Measurements from ENCODE around the gene CFAP300. TPM values are rescaled to one million over a fixed set of nuclear protein-coding genes. Genes with fewer than 3 reads are reported as not detected.

Gene CFAP300
- total RNA-seq (0.66 TPM), polyA plus RNA-seq (3.3 TPM)
- long read RNA-seq, donor 1 = 0 reads
- long read RNA-seq, donor 2 = 0 reads
- long read RNA-seq, donor 3 = 0 reads
- long read RNA-seq, donor 4 = 0 reads
- long read RNA-seq, donor 5, partial matches to known transcripts = 0 of 2 reads
- long read RNA-seq, donor 5, other reads (novel, unspliced or antisense) = 0 of 2 reads
- long read RNA-seq, donor 6 = 0 reads
- long read RNA-seq, donor 7 = 0 reads
- long read RNA-seq, donor 8 = 0 reads
- long read RNA-seq, donor 9 = 0 reads
- long read RNA-seq, donor 10, partial matches to known transcripts = 0 of 1 reads
- long read RNA-seq, donor 10, other reads (novel, unspliced or antisense) = 0 of 1 reads

GRCh38 chr11:102047305-102047924, at the start of gene CFAP300:
CFAP300 (plus strand) TSS chr11:102047437; CDS start chr11:102047471, 34 bp downstream.
- Histone ChIP-seq H3K4me1 (ENCODE audit: control insufficient read depth in 2 of 2, insufficient read depth in 2 of 2, low read length in 2 of 2) (peaks cover 0 to 8% of the 10 kb centered on the region in 2 donors), H3K9me3 (ENCODE audit: control insufficient read depth in 2 of 2, insufficient read depth in 1 of 2, low read length in 1 of 2) (no peaks in the 10 kb centered on the region), H3K27me3 (ENCODE audit: control insufficient read depth in 2 of 2, insufficient read depth in 1 of 2, low read length in 1 of 2) (peaks cover 15 to 33% of the 10 kb centered on the region in 2 donors), H3K27ac (ENCODE audit: low read depth in 1 of 2, low read length in 1 of 2) (no peak within 1 kb of the TSS), H3K4me3 (ENCODE audit: low read length in 2 of 2) (peak within 1 kb of the TSS; percentile 24 to 32), H3K36me3 (ENCODE audit: control insufficient read depth in 2 of 2, insufficient read depth in 2 of 2, low read length in 1 of 2) (no peaks in the 10 kb centered on the region)
- WGBS = 5% methylated on average over 45 of the region's 45 CpGs
- peak in 7 of 9 donors; percentile 3 to 37 (median 15) for DNase-seq (ENCODE audit: low read depth in 6 of 9, low spot score in 9 of 9)

- H3K9me3 ChIP-seq (ENCODE audit: control insufficient read depth in 2 of 2, insufficient read depth in 1 of 2, low read length in 1 of 2) = no peaks in the 10 kb centered on the region
- WGBS = 98% methylated on average over 3 of the region's 3 CpGs
Measured at GRCh38 chr11:102001657-102002338, 45.4 kb upstream of the CFAP300 start.

GRCh38 chr11:102004220-102004619, 43.0 kb upstream of the CFAP300 start:
- DNase-seq (ENCODE audit: low read depth in 6 of 9, low spot score in 9 of 9) = peak in 1 of 9 donors; percentile 4
- H3K27me3 ChIP-seq (ENCODE audit: control insufficient read depth in 2 of 2, insufficient read depth in 1 of 2, low read length in 1 of 2) = peaks cover 0 to 2% of the 10 kb centered on the region in 2 donors
- no peak overlapping the region for H3K4me3 ChIP-seq (ENCODE audit: low read length in 2 of 2)
- no peaks in the 10 kb centered on the region for H3K9me3 ChIP-seq (ENCODE audit: control insufficient read depth in 2 of 2, insufficient read depth in 1 of 2, low read length in 1 of 2)
- no peaks in the 10 kb centered on the region for H3K4me1 ChIP-seq (ENCODE audit: control insufficient read depth in 2 of 2, insufficient read depth in 2 of 2, low read length in 2 of 2)
- no peak overlapping the region for H3K27ac ChIP-seq (ENCODE audit: low read depth in 1 of 2, low read length in 1 of 2)
- H3K36me3 ChIP-seq (ENCODE audit: control insufficient read depth in 2 of 2, insufficient read depth in 2 of 2, low read length in 1 of 2) = no peaks in the 10 kb centered on the region

More at GRCh38 chr11:102001657-102002338, 45.4 kb upstream of the CFAP300 start:
- H3K27me3 ChIP-seq (ENCODE audit: control insufficient read depth in 2 of 2, insufficient read depth in 1 of 2, low read length in 1 of 2) = no peaks in the 10 kb centered on the region
- H3K4me3 ChIP-seq (ENCODE audit: low read length in 2 of 2) = no peak overlapping the region
- H3K4me1 ChIP-seq (ENCODE audit: control insufficient read depth in 2 of 2, insufficient read depth in 2 of 2, low read length in 2 of 2) = no peaks in the 10 kb centered on the region
- no peak overlapping the region for H3K27ac ChIP-seq (ENCODE audit: low read depth in 1 of 2, low read length in 1 of 2)
- no peaks in the 10 kb centered on the region for H3K36me3 ChIP-seq (ENCODE audit: control insufficient read depth in 2 of 2, insufficient read depth in 2 of 2, low read length in 1 of 2)
- DNase-seq (ENCODE audit: low read depth in 6 of 9, low spot score in 9 of 9) = no peak

DNA sequence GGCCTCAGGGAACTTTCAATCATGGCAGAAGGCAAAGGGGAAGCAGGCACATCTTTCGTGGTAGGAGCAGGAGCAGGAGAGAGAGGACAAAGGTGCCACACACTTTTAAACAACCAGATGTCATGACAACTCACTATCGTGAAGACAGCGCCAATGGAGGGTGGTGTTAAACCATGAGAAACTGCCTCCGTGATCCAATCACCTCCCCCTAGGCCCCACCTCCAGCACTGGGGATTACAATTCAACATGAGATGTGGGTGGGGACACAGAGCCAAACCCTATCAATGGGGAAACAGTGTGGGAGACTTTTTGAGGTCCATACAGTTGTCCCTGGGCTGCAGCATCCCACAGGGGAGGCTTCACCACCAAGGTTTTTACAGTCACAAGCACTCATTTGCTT, 41.9 kb upstream of the CFAP300 start:
- no peaks in the 10 kb centered on the region for H3K36me3 ChIP-seq (ENCODE audit: control insufficient read depth in 2 of 2, insufficient read depth in 2 of 2, low read length in 1 of 2)
- no peaks in the 10 kb centered on the region for H3K4me1 ChIP-seq (ENCODE audit: control insufficient read depth in 2 of 2, insufficient read depth in 2 of 2, low read length in 2 of 2)
- 83% methylated on average over 4 of the region's 4 CpGs for WGBS
- H3K4me3 ChIP-seq (ENCODE audit: low read length in 2 of 2) = no peak overlapping the region
- no peak for DNase-seq (ENCODE audit: low read depth in 6 of 9, low spot score in 9 of 9)
- no peaks in the 10 kb centered on the region for H3K9me3 ChIP-seq (ENCODE audit: control insufficient read depth in 2 of 2, insufficient read depth in 1 of 2, low read length in 1 of 2)
- peaks cover 0 to 6% of the 10 kb centered on the region in 2 donors for H3K27me3 ChIP-seq (ENCODE audit: control insufficient read depth in 2 of 2, insufficient read depth in 1 of 2, low read length in 1 of 2)
- H3K27ac ChIP-seq (ENCODE audit: low read depth in 1 of 2, low read length in 1 of 2) = no peak overlapping the region

- H3K36me3 ChIP-seq (ENCODE audit: control insufficient read depth in 2 of 2, insufficient read depth in 2 of 2, low read length in 1 of 2) = no peaks in the 10 kb centered on the region
- H3K27me3 ChIP-seq (ENCODE audit: control insufficient read depth in 2 of 2, insufficient read depth in 1 of 2, low read length in 1 of 2) = peaks cover 0 to 11% of the 10 kb centered on the region in 2 donors
- DNase-seq (ENCODE audit: low read depth in 6 of 9, low spot score in 9 of 9) = no peak
- no peak overlapping the region for H3K4me3 ChIP-seq (ENCODE audit: low read length in 2 of 2)
- WGBS = 98% methylated on average over 7 of the region's 7 CpGs
- H3K27ac ChIP-seq (ENCODE audit: low read depth in 1 of 2, low read length in 1 of 2) = no peak overlapping the region
- H3K4me1 ChIP-seq (ENCODE audit: control insufficient read depth in 2 of 2, insufficient read depth in 2 of 2, low read length in 2 of 2) = no peaks in the 10 kb centered on the region
- H3K9me3 ChIP-seq (ENCODE audit: control insufficient read depth in 2 of 2, insufficient read depth in 1 of 2, low read length in 1 of 2) = no peaks in the 10 kb centered on the region
Measured at GRCh38 chr11:102006835-102007566, 40.2 kb upstream of the CFAP300 start.

GRCh38 chr11:102007567-102008437, 39.4 kb upstream of the CFAP300 start:
- H3K4me3 ChIP-seq (ENCODE audit: low read length in 2 of 2) = no peak overlapping the region
- peaks cover 0 to 7% of the 10 kb centered on the region in 2 donors for H3K4me1 ChIP-seq (ENCODE audit: control insufficient read depth in 2 of 2, insufficient read depth in 2 of 2, low read length in 2 of 2)
- H3K27me3 ChIP-seq (ENCODE audit: control insufficient read depth in 2 of 2, insufficient read depth in 1 of 2, low read length in 1 of 2) = peaks cover 0 to 11% of the 10 kb centered on the region in 2 donors
- peak in 3 of 9 donors; percentile 8 to 42 (median 24) for DNase-seq (ENCODE audit: low read depth in 6 of 9, low spot score in 9 of 9)
- H3K36me3 ChIP-seq (ENCODE audit: control insufficient read depth in 2 of 2, insufficient read depth in 2 of 2, low read length in 1 of 2) = no peaks in the 10 kb centered on the region
- H3K27ac ChIP-seq (ENCODE audit: low read depth in 1 of 2, low read length in 1 of 2) = no peak overlapping the region
- H3K9me3 ChIP-seq (ENCODE audit: control insufficient read depth in 2 of 2, insufficient read depth in 1 of 2, low read length in 1 of 2) = no peaks in the 10 kb centered on the region
- WGBS = 30% methylated on average over 4 of the region's 4 CpGs

DNA sequence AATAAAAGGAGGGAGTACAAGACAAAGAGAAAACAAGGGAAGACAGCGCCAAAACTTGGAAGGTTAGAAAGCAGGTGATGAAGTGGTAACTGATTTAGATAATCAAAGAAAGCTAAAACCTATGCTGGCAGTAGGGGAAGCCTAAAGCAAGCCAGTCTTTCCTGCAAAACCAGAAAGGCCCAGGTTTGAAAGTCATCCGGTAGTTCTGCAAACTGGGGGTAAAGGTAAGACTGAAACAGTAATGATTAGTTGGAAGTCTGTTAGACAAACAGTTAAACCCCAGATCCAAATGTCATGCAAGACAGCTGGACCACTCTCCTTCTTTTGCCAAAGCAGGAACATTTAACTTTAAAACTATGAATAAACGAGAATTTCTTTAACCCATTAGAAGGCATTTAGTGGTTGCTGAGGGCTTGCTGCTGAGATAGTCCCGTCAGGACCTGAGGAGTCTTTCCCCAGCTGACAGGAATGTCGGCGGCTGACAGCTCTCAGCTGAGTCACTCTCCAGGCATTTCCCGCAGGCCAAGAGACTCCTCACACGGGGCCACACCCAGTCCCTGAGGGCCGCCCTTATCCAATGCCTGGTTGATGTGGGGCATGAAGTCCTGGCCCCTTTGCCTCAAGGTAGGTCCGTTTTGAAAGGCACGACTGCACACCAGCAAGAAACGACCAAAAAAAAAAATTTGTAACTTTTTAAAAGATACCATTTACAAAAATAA, 36.3 kb upstream of the CFAP300 start:
- H3K4me1 ChIP-seq (ENCODE audit: control insufficient read depth in 2 of 2, insufficient read depth in 2 of 2, low read length in 2 of 2) = peaks cover 0 to 16% of the 10 kb centered on the region in 2 donors
- no peaks in the 10 kb centered on the region for H3K9me3 ChIP-seq (ENCODE audit: control insufficient read depth in 2 of 2, insufficient read depth in 1 of 2, low read length in 1 of 2)
- no peak for DNase-seq (ENCODE audit: low read depth in 6 of 9, low spot score in 9 of 9)
- 33% methylated on average over 12 of the region's 12 CpGs for WGBS
- no peaks in the 10 kb centered on the region for H3K36me3 ChIP-seq (ENCODE audit: control insufficient read depth in 2 of 2, insufficient read depth in 2 of 2, low read length in 1 of 2)
- H3K27ac ChIP-seq (ENCODE audit: low read depth in 1 of 2, low read length in 1 of 2) = no peak overlapping the region
- H3K4me3 ChIP-seq (ENCODE audit: low read length in 2 of 2) = no peak overlapping the region
- peaks cover 0 to 11% of the 10 kb centered on the region in 2 donors for H3K27me3 ChIP-seq (ENCODE audit: control insufficient read depth in 2 of 2, insufficient read depth in 1 of 2, low read length in 1 of 2)

DNA sequence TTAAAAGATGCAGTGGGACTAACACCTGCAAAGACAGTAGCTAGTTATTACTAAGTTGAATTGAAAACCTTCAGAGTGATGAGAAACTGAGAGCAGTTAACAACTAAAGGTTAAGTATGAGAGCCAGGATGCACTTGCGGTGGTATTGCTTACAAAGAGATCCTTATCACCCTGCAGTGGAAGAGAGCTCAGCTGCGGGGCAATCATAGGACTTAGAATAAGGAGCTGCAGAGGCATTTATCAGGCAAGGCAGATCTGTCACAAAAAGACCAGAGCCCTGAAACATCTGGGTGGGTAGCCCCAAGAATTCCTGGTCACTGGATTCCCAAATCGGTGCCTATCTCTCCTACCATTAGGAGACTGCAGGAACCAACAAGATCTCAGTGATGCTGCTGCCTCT, 34.3 kb upstream of the CFAP300 start:
- no peak overlapping the region for H3K27ac ChIP-seq (ENCODE audit: low read depth in 1 of 2, low read length in 1 of 2)
- H3K4me3 ChIP-seq (ENCODE audit: low read length in 2 of 2) = no peak overlapping the region
- H3K9me3 ChIP-seq (ENCODE audit: control insufficient read depth in 2 of 2, insufficient read depth in 1 of 2, low read length in 1 of 2) = no peaks in the 10 kb centered on the region
- H3K27me3 ChIP-seq (ENCODE audit: control insufficient read depth in 2 of 2, insufficient read depth in 1 of 2, low read length in 1 of 2) = peaks cover 0 to 11% of the 10 kb centered on the region in 2 donors
- H3K4me1 ChIP-seq (ENCODE audit: control insufficient read depth in 2 of 2, insufficient read depth in 2 of 2, low read length in 2 of 2) = peaks cover 0 to 16% of the 10 kb centered on the region in 2 donors
- no peaks in the 10 kb centered on the region for H3K36me3 ChIP-seq (ENCODE audit: control insufficient read depth in 2 of 2, insufficient read depth in 2 of 2, low read length in 1 of 2)
- WGBS = 31% methylated on average over 3 of the region's 3 CpGs
- peak in 4 of 9 donors; percentile 9 to 61 (median 40) for DNase-seq (ENCODE audit: low read depth in 6 of 9, low spot score in 9 of 9)
